NCI-H2171 (cell line): Measurements from ENCODE around the gene AGER.

Experiments
- DNase-seq: peaks from one replicate; lab custom pipeline; 2025; lab: John Stamatoyannopoulos, UW

Gene AGER

DNA sequence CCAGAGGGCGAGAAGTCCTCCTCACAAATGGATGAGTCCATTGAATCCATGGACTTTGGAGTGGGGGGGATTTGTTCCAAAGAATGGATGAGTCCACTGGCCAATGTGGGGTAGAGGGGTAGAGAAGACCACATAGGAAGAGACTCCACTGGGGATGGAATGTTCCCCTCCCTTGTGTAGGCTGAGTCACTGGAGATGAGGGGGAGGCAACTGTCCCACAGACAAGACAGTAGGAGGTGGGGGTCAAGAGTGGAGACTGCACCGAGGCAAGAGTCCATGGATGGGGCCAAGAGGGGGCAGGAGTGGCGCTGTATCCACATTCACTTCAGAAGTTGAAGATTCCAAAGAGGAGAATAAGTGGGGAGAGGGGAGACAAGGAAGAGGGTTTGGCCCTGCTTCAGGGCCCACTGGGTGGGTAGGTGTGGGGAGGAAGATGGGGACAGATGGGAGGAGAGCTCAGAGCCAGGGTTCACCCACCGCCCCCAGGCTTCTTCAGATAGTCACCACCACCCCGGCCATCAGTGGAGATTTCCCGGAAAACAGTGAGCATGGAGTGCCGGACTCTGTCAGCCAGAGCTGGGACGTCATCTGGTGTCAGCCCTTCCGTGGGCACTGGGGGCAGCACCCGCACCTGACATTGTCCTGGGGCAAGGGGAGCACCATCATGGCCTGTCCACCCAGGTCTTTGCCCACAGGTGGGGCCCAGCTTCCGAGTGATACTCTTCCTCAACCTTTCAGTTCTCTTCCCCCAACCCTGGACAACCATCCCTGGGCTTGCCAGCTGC is 15.1 kb downstream of the AGER start:
- DNase-seq = no peak

GRCh38 chr6:32168350-32168749 is 15.7 kb downstream of the AGER start:
- no peak for DNase-seq

- no peak for DNase-seq
These were observed 16.2 kb downstream of the AGER start for GRCh38 chr6:32167761-32168262.

DNA sequence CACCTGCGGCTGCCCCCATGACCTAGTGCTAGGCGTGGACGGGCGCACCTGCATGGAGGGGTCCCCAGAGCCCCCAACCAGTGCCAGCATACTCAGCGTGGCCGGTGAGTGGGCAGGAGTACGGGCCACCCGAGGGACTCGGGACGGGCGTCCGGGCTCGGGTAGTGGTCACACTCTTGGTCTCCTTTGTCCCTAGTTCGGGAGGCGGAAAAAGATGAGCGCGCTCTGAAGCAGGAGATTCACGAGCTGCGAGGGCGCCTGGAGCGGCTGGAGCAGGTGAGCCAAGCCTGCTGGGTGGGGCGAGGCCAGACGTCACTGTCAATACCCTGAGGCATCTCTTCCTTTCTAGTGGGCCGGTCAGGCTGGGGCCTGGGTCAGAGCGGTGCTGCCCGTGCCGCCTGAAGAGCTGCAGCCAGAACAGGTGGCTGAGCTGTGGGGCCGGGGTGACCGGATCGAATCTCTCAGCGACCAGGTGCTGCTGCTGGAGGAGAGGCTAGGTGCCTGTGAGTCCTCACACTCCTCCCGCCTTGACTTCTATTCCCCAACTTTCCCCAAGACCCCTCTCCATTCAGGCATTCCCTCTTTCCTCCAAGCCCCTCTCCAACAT is 16.8 kb downstream of the AGER start:
- no peak for DNase-seq

DNA sequence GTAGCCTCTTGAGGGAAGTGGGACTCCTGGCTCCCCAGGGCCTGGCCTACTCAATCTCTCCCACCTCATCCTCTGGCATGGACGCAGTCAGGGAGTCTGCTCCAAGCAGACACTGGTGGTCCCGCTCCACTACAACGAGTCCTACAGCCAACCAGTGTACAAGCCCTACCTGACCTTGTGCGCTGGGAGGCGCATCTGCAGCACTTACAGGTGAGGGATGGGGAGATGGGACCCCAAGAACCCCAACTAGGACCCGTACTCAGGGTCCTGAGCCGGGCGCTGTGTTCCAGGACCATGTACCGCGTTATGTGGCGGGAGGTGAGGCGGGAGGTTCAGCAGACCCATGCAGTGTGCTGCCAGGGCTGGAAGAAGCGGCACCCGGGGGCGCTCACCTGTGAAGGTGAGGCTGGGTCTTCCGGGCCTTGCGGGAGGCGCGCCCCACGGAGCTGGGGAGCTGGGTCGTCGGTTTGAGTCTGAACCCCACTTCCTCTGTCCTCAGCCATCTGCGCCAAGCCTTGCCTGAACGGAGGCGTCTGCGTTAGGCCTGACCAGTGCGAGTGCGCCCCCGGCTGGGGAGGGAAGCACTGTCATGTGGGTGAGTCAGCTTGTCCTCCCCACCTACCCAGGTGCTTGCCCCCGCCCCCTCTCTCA is 17.5 kb downstream of the AGER start:
- DNase-seq = no peak

DNA sequence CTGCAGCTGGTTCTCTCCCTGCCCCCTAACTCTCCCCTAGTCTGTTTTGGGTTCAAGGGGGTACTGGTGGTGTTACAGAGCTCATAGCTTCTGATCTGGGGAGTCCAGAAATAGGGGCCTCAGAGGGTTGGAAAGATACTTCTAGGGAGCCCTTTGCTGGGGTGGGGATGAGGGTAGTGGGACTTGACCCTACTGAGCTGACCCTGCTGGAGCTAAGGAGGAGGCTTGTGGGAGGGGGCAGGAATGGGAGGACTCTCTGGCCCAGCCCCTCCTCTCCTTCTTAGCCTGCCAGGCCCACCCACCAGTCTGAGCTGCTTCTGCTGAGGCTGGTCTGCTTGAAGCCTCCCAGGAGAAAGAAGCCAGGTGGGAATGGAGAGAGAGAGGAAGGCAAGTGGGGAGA is 19.8 kb downstream of the AGER start, which contains the start of gene EGFL8:
Gene EGFL8, plus strand, starts transcription at position 301 of the 400 bp plus-strand sequence. CDS start 1,571 bp downstream, outside the sequence.
- DNase-seq = no peak

DNA sequence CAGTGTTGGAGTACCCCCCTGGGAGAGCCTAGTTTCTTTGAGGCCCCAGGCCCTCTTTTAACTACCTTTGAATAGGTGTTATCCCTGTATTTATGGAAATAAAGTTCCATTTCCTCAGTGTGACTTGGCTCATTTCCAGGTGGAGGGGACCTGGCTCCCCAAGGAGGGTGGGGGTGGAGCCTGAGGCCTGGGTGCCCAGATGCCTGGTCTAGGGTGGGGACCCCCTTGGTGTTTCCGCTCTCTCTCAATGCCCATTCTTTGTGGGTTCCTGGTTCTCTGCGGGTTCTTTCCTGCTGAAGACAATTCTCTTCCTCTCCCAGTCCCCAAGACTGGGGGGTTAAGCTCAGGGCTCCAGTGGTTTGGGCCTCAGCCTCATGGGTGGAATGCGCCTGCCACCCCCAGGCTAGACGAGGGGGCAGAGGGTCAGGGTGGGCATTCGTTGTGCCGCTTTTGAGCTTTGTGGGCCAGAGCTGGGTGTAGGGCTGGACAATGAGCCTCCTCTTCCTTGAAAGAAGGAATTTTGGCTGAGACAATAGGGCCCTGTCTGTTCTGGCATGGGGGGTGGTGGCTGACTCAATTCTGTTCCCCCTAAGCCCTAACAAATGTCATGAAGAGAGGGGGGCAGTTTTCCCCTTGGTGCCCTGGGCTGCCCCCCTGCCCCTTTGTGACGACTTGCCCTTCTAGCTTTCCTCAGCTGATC is 20.3 kb downstream of the AGER start:
- DNase-seq = no peak

DNA sequence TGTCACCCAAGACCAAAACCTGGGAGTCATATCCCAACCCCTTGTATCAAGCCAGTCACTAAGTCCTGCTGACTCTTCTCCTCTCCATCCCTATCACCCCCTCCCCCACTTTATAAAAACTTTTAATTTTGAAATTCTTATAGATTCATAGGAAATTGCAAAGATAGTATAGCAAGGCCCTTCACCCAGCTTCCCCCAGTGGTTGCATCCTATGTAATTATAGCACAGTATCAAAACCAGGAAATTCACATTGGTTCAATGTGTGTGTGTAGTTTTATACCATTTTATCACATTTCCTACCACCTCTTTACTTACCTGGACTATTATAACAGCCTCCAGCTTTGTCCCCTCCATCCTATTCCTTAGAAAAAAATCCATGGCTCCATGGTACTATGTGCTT is 26.0 kb downstream of the AGER start:
- no peak for DNase-seq

- DNase-seq = no peak
These were observed 27.2 kb downstream of the AGER start for GRCh38 chr6:32156891-32157290.

GRCh38 chr6:32154514-32155161 is 29.4 kb downstream of the AGER start:
- peak; percentile 49 for DNase-seq

DNA sequence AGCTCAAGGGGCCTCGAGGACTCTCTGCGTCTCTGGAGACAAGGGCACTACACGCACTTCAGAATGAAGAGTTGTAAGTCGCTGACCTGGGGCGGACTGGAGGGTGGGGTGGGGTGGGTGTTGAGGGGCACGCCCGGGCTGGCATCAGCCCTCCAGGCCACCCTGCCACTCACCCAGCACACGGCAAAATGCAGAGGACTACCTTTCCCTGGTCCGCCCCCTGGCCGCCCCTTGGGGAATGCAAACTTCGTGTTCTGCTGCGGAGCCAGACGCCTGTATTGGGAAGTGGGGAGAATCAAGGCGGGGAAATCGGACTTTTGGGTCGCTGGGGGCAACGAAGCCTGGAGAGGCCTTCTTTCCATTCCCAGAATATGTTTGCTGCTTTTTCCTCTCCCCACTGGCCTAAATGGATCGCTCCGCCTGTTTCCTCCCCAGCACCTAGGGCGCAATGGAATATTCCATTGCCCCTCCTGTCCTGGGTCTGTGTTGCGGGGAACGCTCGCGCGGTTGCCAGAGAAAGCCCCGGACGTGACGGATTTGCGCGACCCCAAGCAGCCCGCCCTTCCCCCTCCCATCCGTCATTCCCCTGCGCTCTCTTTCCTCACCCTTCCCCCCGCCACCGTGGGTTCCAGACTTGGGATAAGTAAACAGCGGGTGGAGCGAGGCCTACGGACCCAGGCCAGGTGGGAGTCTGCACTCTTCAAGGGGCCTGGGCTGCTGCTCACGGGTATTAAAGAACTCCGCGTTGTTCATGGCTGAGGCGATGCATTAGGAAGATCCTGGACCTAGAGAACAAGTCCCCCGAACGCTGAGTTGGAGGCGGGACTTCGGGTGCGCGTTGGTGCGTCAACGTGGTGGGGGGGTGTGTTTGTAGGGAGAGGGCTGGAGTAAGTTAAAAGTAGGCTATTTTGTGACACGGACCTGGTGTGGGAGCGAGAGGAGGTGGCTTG is 30.2 kb downstream of the AGER start, which contains the start of gene PPT2:
Gene PPT2, plus strand, starts transcription at position 578 of the 950 bp plus-strand sequence. CDS start 454 bp downstream, outside the sequence.
- DNase-seq = peak; percentile 90

DNA sequence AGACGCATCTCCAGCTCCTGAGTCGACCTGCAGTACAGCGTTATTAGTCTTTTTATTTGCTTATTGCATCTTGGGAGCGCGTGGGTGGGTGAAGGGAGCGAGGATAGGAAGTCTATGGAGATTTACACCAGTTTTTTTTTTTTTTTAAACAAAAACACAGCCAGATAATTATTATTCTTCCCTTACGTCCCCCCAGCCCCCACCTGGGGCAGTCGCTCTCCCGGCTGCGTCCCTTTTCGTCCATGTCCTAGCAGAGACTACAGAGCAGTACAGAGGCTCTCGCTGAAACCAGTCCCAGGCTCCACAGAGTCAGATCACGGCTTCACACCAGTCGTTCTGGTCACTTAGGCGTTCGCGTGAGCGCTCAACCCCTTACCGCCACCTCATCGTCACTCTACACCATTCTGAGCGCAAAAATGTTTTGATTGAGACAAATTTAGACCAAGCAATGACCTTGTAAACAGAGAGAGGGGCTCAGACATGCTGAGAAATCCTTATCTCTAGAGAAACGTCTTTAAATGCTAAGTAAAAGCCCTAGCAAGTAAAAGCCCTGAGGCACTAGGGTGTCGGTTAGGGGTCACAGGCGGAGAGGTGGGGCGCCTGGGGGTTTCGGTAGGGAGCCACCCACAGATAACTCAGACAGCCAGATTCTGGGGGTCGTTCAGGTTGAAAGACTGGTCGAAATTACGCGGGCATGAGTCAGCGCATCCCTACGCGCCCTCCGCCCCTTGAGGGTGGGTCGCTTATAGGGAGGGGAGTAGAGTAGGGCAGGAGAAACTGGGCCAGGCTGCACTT is 31.1 kb downstream of the AGER start:
- DNase-seq = no peak

GRCh38 chr6:32151863-32152768 is 31.9 kb downstream of the AGER start, which contains the start of gene PRRT1:
Gene PRRT1 (minus strand): TSS chr6:32151939. CDS start chr6:32151827, 112 bp downstream.
- no peak for DNase-seq

- DNase-seq = peak; percentile 34
These were observed 32.7 kb downstream of the AGER start for GRCh38 chr6:32151181-32151862.

- no peak for DNase-seq
These were observed 33.9 kb downstream of the AGER start for GRCh38 chr6:32149932-32150870.

DNA sequence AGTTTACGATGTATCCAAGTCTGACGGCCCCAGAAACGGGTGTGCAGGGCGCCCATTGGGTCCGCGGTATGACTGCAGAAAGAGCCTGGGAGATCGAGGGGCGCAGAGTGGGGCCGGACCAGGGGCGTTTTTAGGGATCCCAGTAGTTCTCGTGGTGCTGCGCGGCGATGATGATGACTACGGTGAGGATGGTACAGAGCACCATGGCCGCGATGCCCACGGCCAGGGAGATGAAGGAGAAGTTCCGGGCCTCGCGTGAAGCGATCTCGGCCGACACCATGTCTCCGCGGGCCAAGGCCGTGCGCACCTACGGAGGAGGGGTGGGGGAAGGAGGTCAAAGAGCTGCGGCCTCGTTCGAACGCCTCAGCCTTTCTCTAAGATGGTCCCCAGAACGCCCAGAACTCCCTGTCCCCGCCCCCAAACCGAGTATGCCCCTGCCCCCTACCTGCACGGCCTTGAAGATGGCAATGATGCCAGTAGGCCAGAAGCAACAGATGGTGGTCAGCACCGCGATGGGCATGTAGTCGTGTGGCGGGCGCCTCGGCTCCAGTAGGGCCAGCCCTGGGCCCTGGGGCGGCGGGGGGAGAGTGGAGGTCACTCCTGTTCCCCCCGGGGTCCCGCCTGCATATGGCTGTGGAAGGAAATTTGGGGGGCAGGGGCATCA is 34.8 kb downstream of the AGER start:
- no peak for DNase-seq
